Activated T-cell treated with anti-CD3 and anti-CD28 coated beads, Interleukin-2, amount 50 U/mL, for 4 hours (primary cell): Measurements from ENCODE around the gene FAH. TPM values are rescaled to one million over a fixed set of nuclear protein-coding genes. Genes with fewer than 3 reads are reported as not detected.
A peak's percentile ranks its signal among the peaks of the same experiment; 100 is the strongest.

ENCODE experiments used
- ATAC-seq, 2 donors: fragments of 200-7000 bp; cut with Tn5 transposase; one replicate each; pipeline ENCODE4 v1.10.0; 2021
- DNase-seq: peaks from one replicate; pipeline ENCODE4 v3.0.0-alpha.2; 2020
- H3K27me3 Mint-ChIP-seq: one replicate; pipeline ENCODE4 v1.8.0; 2021; ENCODE audit warnings: low read depth, mixed read lengths
- H3K36me3 Mint-ChIP-seq: one replicate; pipeline ENCODE4 v1.8.0; 2022; ENCODE audit warnings: mixed read lengths; ENCODE audit not compliant: insufficient read depth
- H3K4me1 Mint-ChIP-seq: one replicate; pipeline ENCODE4 v1.8.0; 2021; ENCODE audit warnings: low read depth, mixed read lengths
- H3K4me3 Mint-ChIP-seq: one replicate; pipeline ENCODE4 v1.8.0; 2021; ENCODE audit warnings: mild to moderate bottlenecking, moderate library complexity, mixed read lengths
- H3K9me3 Mint-ChIP-seq: one replicate; pipeline ENCODE4 v1.8.0; 2021; ENCODE audit warnings: mixed read lengths
- total RNA-seq, 3 donors: library from RNA; stranded (reverse); gene quantifications; one replicate each; pipeline ENCODE4 v1.2.1, GENCODE V29; 2021

FAH gene
- total RNA-seq, 3 donors from 2014 or later = 20.2 to 28.0 (median 23.8) TPM

DNA sequence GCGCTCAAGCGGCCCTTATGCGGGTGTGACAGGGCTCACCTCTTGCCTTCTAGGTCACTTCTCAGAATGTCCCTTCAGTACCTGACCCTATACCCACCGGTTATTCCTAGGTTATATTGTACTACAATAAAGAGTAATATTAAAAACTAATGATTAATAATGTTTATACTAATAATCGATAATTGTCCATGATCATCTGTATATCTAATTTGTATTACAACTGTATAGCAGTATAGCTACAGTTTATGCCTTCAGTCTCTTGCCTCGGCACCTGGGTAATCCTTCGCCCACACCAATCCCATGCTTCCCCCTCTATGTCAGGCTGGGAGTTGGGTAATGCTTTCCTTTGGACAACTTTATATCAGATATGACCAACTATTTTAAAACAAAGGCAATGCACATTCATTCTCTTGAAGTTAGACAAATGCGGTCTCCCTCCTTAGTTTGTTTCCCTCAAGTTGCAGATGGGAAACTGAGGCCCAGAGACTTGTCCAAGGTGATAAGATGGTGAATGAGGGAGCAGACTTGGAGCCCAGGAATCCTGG, 3.4 kb downstream of the FAH start:
- Mint-ChIP-seq H3K4me1 (peaks cover 29% of the 10 kb centered on the region), H3K27me3 (no peaks in the 10 kb centered on the region), H3K4me3 (no peak overlapping the region), H3K36me3 (peaks cover 3% of the 10 kb centered on the region), H3K9me3 (no peaks in the 10 kb centered on the region)
- no peak for DNase-seq
- ATAC-seq = no peak

DNA sequence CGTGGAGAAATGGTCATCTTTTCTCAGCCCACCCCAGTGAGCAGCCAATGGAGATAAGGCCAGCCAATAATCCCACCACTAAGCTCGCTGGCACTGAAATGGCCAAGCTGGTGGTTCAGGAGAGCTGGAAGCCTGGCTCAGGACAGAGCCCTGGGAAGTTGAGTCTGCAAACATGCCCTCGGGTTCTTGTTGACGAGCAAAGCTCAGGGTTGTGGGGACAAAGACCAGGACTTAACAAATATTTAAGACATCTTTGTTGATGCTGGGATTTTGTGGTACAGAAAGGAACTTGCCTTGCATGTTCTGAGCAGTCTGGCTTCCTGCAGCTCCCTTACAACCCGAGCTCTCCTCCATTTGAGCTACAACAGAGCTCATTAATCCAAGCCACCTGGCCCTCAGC, 4.4 kb downstream of the FAH start:
- H3K9me3 Mint-ChIP-seq = no peaks in the 10 kb centered on the region
- H3K36me3 Mint-ChIP-seq = peaks cover 8% of the 10 kb centered on the region

DNA sequence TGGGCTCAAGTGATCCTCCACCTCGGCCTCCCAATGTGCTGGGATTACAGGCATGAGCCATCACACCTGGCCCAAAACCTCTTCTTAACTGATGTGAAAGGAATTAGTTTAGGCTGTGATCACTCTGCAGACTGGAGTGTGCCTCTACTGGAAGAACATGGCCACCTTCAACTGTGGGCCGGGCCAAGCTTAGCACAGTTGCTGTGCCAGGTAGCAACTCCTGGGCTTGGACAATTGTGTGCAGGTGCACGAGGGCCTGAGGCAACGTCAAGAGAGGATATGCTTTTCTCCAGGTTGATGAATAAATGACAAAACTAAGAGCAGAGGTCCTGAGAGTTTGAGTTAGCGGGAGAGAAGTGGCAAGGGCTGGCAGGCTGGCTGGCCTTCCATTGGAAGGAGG, 6.5 kb downstream of the FAH start:
- no peaks in the 10 kb centered on the region for H3K27me3 Mint-ChIP-seq
- no peak for ATAC-seq
- DNase-seq = no peak
- H3K36me3 Mint-ChIP-seq = peaks cover 15% of the 10 kb centered on the region
- H3K9me3 Mint-ChIP-seq = no peaks in the 10 kb centered on the region
- no peak overlapping the region for H3K4me3 Mint-ChIP-seq
- H3K4me1 Mint-ChIP-seq = peaks cover 19% of the 10 kb centered on the region

More for the DNA sequence above, 4.4 kb downstream of the FAH start:
- no peaks in the 10 kb centered on the region for H3K27me3 Mint-ChIP-seq
- peaks cover 30% of the 10 kb centered on the region for H3K4me1 Mint-ChIP-seq
- no peak for ATAC-seq
- no peak for DNase-seq
- no peak overlapping the region for H3K4me3 Mint-ChIP-seq

DNA sequence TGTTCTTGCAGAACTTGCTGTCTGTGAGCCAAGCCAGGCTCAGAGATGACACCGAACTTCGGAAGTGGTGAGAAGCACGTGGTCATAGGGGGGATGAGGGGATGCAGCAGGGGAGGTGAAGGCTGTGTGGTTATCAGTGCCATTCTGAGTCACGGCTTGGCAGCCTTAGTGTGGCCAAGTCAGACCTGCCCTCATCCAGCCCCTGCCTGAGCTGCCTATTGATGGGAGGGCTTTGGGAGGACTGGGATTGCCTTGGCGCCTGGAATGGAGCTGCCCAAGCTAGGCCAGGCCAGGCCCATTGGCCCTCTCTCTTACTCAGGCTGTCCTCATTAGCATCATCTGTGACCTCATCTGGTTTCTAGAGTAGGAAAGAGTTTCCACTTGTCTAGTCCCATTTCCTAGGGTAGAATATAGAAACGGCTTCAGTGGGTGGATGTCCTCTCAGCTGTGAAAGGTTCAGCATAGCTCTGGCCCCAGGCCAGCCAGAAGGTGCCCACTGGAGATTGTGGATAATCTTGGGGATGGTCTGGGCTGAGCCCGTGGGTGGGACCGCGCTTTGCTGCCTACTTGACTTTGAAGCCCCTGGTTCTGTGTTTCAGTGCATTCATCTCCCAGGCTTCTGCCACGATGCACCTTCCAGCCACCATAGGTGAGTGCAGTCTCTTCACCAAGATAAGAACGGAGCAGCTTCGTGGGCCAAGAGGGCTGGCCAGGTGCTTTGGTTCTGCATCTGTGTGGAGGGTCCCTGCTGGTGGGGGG, 7.2 kb downstream of the FAH start:
- H3K4me1 Mint-ChIP-seq = peaks cover 19% of the 10 kb centered on the region
- no peaks in the 10 kb centered on the region for H3K27me3 Mint-ChIP-seq
- H3K9me3 Mint-ChIP-seq = no peaks in the 10 kb centered on the region
- peak in 1 of 2 donors; percentile 60 for ATAC-seq
- H3K4me3 Mint-ChIP-seq = no peak overlapping the region
- H3K36me3 Mint-ChIP-seq = peaks cover 16% of the 10 kb centered on the region
- DNase-seq = no peak

DNA sequence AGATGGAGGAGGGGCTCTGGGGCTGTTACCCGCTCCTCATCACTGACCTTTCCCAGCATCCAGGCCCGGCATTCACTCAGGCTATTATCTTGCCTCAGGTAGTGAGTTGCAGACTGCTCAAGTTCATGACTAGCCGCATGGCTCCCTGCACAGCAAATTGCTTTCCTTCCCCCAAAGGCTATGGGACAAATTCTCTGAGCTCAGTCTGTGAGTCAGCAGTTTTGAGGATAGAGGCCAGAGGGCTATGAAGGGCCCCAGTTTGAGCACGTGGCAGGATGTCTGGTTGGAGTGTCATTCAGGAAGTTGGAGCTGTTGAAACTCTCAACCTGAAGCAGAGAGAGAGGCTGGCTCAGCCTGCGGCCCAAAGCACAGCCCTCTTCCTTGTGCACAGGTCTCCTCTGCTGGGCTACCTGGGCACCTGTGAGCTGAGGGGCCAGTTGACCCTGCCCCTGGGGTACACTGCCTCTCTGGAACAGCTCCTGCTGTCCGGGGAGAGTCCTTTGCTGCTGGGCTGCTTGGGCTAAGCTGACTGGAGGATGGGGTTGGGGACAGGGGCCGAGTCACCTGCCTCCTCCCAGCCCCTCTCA, 7.9 kb downstream of the FAH start:
- ATAC-seq (peak; percentile 76 to 80), DNase-seq (no peak)
- peaks cover 16% of the 10 kb centered on the region for H3K36me3 Mint-ChIP-seq
- no peaks in the 10 kb centered on the region for H3K27me3 Mint-ChIP-seq
- H3K9me3 Mint-ChIP-seq = no peaks in the 10 kb centered on the region
- no peak overlapping the region for H3K4me3 Mint-ChIP-seq
- H3K4me1 Mint-ChIP-seq = peaks cover 19% of the 10 kb centered on the region

DNA sequence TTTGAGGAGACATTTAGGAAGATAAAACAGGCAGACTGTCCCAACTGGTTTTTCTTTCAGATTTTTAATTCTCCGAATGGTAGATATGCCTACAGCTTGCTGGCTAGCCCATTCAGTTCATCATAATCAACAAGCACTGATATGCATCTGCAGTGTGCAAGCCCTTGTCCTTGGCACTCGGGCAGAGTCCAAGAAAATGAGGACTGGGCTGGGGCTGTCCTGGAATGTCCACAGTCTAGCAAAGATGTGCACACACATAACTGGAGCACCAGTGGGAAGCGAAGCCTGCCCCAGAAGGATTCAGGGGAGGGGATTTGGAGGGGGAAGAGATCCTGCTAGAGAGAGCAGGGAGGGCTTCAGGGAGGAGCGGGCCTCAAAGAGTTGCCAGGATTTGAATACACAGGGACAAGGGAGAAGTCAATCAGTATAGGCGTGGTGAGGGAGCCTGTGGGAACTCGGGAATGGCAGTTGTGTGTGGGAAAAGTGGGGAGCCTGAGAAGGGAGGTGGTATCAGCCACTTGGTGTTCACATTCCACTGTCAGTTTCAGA, 8.7 kb downstream of the FAH start:
- no peak for ATAC-seq
- Mint-ChIP-seq H3K36me3 (peaks cover 16% of the 10 kb centered on the region), H3K27me3 (no peaks in the 10 kb centered on the region), H3K4me3 (no peak overlapping the region), H3K4me1 (peaks cover 19% of the 10 kb centered on the region), H3K9me3 (no peaks in the 10 kb centered on the region)
- no peak for DNase-seq

DNA sequence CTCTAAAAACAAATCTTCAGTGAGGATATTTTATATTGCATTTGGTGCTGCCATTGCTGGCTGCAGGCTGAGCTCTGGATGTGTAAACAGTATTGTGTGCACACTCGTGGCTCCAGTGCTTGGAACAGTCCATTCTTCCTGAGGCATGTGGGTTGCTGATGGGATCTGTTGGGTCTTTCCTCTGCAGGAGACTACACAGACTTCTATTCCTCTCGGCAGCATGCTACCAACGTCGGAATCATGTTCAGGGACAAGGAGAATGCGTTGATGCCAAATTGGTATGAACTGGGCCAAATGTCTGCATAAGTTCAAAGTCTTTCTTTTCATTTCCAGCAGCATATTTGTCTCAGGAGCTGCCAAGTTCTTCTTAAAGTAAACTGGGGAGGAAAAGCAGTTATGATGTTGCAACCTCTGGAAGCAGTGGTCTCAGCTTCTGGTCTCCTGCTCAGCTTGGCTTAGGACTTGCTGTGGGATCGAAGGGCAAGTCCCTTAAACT, 9.3 kb downstream of the FAH start:
- no peaks in the 10 kb centered on the region for H3K9me3 Mint-ChIP-seq
- peaks cover 19% of the 10 kb centered on the region for H3K4me1 Mint-ChIP-seq
- no peak overlapping the region for H3K4me3 Mint-ChIP-seq
- ATAC-seq (no peak), DNase-seq (no peak)
- H3K27me3 Mint-ChIP-seq = no peaks in the 10 kb centered on the region
- H3K36me3 Mint-ChIP-seq = peaks cover 16% of the 10 kb centered on the region

DNA sequence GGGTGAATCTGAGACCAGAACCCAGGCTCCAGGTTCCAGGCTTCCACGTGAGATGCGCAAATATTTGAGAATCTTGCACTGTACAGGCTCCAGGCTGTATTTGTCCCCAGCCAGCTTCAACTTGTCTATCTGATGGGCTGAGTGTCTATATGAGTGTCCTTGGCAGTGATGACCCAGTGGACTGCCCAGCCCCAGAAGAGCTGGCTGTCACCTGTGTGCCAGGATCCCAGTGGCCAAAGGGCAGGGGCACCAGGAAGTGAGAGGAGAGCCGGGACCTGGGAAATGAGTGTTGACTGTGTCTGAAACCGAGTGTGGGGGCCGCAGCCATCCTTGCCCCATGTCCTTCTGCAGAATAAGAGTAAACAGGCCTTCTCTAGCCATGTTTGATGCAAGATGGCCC, 10.4 kb downstream of the FAH start:
- ATAC-seq (no peak), DNase-seq (no peak)
- Mint-ChIP-seq H3K9me3 (no peaks in the 10 kb centered on the region), H3K27me3 (no peaks in the 10 kb centered on the region), H3K4me1 (peaks cover 19% of the 10 kb centered on the region), H3K4me3 (no peak overlapping the region), H3K36me3 (peaks cover 16% of the 10 kb centered on the region)

DNA sequence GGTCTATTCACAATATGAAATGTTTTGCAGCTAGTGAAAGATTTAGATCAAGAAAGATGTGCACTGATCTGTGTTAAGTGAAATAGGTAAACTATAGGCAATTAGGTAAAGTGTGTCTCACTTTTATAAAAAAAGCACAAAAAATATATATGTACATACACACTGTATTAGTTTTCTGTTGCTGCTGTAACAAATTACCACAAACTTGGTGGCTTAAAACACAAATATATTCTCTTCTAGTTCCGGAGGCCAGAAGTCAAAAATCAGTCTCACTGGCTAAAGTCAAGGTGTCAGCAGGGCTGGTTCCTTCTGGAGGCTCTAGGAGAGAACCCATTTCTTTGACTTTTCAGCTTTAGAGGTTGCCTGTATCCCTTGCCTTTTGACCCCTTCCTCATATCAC, 11.1 kb downstream of the FAH start:
- Mint-ChIP-seq H3K27me3 (no peaks in the 10 kb centered on the region), H3K9me3 (no peaks in the 10 kb centered on the region), H3K36me3 (peaks cover 16% of the 10 kb centered on the region), H3K4me1 (peaks cover 19% of the 10 kb centered on the region), H3K4me3 (no peak overlapping the region)
- DNase-seq = no peak
- ATAC-seq = no peak

DNA sequence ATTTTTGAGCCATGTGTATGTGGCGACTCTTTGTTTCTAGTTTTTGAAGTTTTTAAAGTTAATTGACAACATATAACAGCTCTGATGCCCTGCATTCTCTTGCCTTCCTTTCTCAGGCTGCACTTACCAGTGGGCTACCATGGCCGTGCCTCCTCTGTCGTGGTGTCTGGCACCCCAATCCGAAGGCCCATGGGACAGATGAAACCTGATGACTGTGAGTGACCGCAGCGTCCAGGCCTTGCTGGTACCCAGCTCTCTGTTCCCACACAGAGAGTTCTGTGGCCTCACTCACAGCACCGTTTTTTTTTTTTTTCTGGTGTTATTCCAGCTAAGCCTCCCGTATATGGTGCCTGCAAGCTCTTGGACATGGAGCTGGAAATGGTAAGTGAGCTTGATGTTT, 15.1 kb downstream of the FAH start:
- Mint-ChIP-seq H3K4me3 (no peak overlapping the region), H3K27me3 (no peaks in the 10 kb centered on the region), H3K36me3 (peaks cover 3% of the 10 kb centered on the region), H3K9me3 (no peaks in the 10 kb centered on the region), H3K4me1 (no peaks in the 10 kb centered on the region)
- ATAC-seq (no peak), DNase-seq (no peak)

DNA sequence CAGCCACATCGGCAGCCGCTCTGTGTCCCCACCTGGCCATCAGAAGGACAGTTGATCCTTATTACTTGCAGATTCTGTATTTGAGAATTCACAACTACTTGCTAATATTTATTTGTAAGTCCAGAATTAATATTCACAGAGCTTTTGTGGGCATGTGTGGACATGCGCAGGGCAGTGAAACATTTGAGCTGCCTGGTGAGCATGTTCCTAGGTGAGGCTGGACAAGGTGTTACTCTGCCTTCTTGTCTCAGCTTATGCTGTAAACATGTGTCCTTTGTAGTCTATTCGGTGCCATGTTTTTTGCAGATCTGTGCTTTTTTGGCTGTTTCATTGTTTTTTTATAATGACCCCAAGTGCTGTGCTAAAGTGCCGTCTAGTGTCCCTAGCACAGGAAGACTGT, 15.6 kb downstream of the FAH start:
- DNase-seq = no peak
- no peaks in the 10 kb centered on the region for H3K4me1 Mint-ChIP-seq
- peaks cover 3% of the 10 kb centered on the region for H3K36me3 Mint-ChIP-seq
- H3K27me3 Mint-ChIP-seq = no peaks in the 10 kb centered on the region
- no peak overlapping the region for H3K4me3 Mint-ChIP-seq
- no peaks in the 10 kb centered on the region for H3K9me3 Mint-ChIP-seq
- ATAC-seq = no peak

DNA sequence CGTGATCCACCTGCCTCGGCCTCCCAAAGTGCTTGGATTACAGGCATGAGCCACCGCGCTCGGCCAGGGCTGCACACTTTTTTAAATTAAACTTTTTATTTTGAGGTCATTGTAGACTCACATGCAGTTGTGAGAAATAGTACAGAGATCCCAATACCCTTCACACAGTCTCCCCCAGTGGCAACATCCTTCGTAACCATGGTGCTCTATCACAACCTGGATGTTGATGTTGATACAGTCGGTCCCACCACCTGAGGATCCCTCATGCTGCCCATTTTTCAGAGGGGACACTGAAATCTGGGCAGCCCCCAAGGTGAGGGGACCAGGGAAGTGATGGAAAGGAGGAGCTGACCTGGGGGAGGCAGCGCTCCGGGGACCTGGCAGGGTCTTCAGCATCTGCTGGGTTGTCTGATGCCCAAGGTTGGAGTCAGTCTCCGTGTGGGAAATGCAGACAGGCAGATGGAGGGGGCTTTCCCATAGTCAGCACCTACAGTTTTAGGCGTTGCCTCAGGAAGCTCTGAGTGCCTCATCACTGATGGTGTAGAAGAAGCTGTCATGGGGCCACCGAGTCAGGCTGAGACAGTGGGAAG, 17.1 kb downstream of the FAH start:
- Mint-ChIP-seq H3K27me3 (no peaks in the 10 kb centered on the region), H3K36me3 (no peaks in the 10 kb centered on the region), H3K4me3 (no peak overlapping the region), H3K4me1 (no peaks in the 10 kb centered on the region), H3K9me3 (no peaks in the 10 kb centered on the region)
- ATAC-seq = no peak
- DNase-seq = no peak

DNA sequence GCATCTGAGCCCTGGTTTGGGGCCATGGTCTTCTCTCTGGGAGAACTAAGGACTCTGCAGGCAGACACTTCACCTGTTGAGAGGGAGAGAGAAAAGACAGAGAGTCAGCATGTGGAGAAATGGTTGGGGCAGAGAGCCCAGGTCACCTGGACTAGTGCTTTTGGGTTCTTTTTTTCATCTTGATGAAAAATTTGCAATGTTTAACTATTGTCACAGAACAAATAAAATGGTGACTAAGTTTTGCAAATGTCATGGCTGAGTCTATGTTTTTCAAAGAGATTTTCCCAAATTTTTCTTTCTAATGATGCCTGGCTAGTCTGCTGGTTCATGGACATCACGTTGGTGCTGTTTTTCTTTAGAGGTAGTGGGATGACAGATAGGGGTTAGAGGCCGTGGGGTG, 17.8 kb downstream of the FAH start:
- Mint-ChIP-seq H3K4me1 (no peaks in the 10 kb centered on the region), H3K9me3 (no peaks in the 10 kb centered on the region), H3K36me3 (no peaks in the 10 kb centered on the region), H3K27me3 (no peaks in the 10 kb centered on the region), H3K4me3 (no peak overlapping the region)
- ATAC-seq (no peak), DNase-seq (no peak)

DNA sequence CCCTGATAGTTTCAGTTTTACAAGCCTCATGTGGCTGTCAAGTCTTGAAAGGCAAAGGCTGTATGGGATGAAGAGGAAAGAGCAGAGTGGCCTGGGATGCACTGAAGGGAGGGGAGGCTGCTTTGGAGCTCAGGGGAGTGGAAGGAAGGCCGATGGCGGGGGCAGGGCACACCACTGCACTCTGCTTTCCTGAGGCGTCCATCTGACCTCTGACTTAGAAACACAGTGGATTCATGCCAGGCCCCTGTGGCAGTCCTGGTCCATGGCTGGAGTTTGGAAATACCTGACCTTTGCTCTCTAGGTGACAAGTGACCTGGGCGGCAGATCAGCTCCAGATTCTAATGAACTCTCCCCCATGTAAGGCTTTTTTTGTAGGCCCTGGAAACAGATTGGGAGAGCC, 19.0 kb downstream of the FAH start:
- Mint-ChIP-seq H3K36me3 (no peaks in the 10 kb centered on the region), H3K27me3 (no peaks in the 10 kb centered on the region), H3K4me1 (no peaks in the 10 kb centered on the region), H3K9me3 (no peaks in the 10 kb centered on the region), H3K4me3 (no peak overlapping the region)
- no peak for DNase-seq
- ATAC-seq = no peak
